Measurements from ENCODE around the gene ADCY3.

DNA sequence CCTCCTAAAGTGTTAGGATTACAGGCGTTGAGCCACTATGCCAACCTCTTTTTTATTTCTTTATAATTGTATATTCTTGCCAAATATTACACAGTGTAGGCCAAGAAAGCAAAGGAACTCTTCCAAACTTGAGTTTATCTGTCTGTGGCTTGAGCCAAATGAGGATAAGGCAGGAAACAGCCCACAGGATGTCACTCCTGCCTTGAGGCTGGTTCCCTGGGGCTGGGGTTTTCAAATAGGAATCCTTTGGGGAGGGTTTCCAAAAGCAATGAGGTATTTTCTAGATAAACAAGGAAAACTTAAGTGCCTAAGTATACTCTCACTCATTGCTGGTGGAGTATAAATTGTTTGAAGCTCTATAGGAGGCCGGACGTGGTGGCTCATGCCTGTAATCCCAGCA, 56.4 kb downstream of the ADCY3 start:
- TF ChIP-seq POLR2A (IDR thresholded peaks at IDR 0.05), result no peak
- TF ChIP-seq, protein P1, sequence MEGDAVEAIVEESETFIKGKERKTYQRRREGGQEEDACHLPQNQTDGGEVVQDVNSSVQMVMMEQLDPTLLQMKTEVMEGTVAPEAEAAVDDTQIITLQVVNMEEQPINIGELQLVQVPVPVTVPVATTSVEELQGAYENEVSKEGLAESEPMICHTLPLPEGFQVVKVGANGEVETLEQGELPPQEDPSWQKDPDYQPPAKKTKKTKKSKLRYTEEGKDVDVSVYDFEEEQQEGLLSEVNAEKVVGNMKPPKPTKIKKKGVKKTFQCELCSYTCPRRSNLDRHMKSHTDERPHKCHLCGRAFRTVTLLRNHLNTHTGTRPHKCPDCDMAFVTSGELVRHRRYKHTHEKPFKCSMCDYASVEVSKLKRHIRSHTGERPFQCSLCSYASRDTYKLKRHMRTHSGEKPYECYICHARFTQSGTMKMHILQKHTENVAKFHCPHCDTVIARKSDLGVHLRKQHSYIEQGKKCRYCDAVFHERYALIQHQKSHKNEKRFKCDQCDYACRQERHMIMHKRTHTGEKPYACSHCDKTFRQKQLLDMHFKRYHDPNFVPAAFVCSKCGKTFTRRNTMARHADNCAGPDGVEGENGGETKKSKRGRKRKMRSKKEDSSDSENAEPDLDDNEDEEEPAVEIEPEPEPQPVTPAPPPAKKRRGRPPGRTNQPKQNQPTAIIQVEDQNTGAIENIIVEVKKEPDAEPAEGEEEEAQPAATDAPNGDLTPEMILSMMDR (IDR thresholded peaks at IDR 0.05), result no peak
